Diencephalon (tissue), 1 donor: ENCODE data around the gene IFT27. TPM values are rescaled to one million over a fixed set of nuclear protein-coding genes. Genes with fewer than 3 reads are reported as not detected.

Experiments used
- total RNA-seq: library from RNA; depleted of rRNA; stranded (reverse); fragments of >200 nt; gene quantifications from one replicate; pipeline ENCODE4 v1.2.3, GENCODE V29; 2014

Gene IFT27
- total RNA-seq: 22.1 TPM

DNA sequence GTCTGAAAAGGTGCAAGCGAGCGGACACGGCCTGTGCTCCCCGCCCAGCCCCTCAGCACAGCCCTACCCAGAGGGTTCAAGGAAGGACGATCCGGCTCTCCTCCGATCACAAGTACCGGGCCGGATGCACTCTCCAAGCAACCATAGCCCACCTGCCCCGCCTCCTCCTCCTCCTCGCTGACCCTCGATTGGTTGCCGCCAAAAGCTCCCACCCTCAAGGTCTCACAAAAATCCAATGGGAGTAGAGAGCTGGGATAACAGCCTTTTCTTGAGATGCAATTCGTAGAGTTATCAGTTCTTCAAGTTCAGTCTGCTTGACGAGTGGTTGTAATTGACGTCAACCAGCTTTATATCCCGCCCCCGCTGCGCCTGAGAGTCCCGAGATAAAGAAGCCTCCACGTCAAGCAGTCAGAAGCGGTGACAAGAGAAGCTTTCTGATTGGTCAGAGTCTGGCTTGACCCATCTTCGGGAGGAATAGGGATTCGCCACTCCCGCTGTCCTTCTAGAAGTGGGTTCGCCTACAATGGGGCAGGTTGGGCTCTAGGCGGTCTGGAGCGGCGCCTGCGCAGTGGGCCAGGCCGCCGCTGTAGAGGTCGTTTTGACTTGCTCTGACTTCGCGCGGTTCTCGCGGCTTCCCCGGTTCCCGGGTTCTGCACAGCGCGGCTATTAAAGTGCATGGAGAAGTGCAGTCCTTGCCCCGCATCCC lies at the start of gene IFT27:
Gene IFT27 (minus strand): TSS at position 156 of the 706 bp plus-strand sequence. CDS start 412 bp downstream, outside the sequence.

DNA sequence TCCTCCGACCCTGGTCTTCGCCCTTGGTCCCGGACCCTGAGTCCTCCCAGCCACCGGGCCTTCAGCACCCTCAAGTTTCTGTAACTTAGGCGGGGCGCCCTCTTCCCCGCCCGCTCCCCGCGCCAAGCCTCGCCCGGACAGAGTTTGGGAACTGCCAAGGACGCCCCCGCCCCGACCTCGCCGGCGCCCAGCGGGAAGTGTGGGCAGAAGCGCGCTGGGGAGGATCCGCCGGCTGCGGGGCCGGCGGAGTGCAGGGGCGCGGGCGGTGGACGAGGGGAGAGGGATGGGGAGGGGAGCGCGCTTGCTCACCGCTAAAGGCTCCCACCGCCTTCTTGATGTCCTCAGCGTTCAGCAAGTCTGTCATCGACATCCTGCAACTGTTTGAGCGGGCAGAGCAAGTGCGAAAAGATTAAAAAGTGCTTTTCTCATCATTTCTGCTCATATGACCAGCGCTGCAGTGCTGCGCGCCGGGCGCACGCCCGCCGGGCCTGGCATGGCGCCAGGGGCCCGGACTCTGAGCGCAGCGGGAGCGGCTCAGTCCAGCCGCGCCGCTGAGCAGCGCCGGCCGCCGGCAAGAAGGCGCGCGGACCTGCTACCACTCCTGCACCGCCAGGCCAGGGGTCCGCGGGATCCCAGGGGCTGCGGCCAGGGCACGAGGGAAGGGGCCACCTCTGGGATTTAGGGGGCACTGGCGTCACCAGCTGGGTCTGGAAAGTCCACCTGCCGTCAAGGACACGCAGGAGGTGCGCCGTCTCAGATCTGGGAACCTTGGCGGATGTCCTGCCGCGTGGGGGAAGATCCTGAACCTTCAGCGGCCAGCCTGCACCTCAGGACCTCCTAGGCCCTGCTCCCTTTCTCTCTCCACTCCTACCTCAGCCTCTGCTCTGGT lies 41.0 kb upstream of the IFT27 start, which contains the start of gene PVALB:
Gene PVALB (minus strand): TSS at position 400 of the 889 bp plus-strand sequence. CDS start 30 bp downstream, at position 370.

Other genes starting within 250 kb of the IFT27 start
- gene EIF3D, start 247.0 kb downstream of the IFT27 start, total RNA-seq: 114 TPM
- 6.5 TPM for gene CACNG2, start 72.4 kb downstream of the IFT27 start, total RNA-seq
- 1.2 TPM for gene PVALB, start 40.9 kb upstream of the IFT27 start, total RNA-seq
- 3.0 TPM for gene NCF4, start 84.9 kb upstream of the IFT27 start, total RNA-seq
- 0.92 TPM for gene CSF2RB, start 137.5 kb upstream of the IFT27 start, total RNA-seq
- 8.1 TPM for gene TST, start 243.3 kb upstream of the IFT27 start, total RNA-seq
- gene MPST, start 243.6 kb upstream of the IFT27 start, total RNA-seq: 25.4 TPM